Uterus (tissue), 4 donors: ENCODE results near the gene GORAB. TPM values are rescaled to one million over a fixed set of nuclear protein-coding genes. Genes with fewer than 3 reads are reported as not detected.

Experiments used
- DNase-seq, 2 donors: peaks; one replicate each; pipeline ENCODE4 v3.0.0-alpha.2; 2019 to 2020
- H3K27ac ChIP-seq, 2 donors: fragments of 200-600 bp; sonication (generic); 1 replicate in 1 of 2; 2 replicates in 1 of 2; pipeline ENCODE4 v1.5.1; 2016 to 2018
- H3K27me3 ChIP-seq, 2 donors: fragments of 200-600 bp; sonication (generic); one replicate each; pipeline ENCODE4 v1.5.1; 2018 to 2019; ENCODE audit warnings: control low read depth in 1 of 2
- H3K36me3 ChIP-seq, 2 donors: fragments of 200-600 bp; sonication (generic); one replicate each; pipeline ENCODE4 v1.5.1; 2019; ENCODE audit warnings: control low read depth in 1 of 2
- H3K4me1 ChIP-seq, 2 donors: fragments of 200-600 bp; sonication (generic); one replicate each; pipeline ENCODE4 v1.5.1; 2018 to 2019; ENCODE audit warnings: control low read depth in 1 of 2
- H3K4me3 ChIP-seq, 2 donors: fragments of 200-600 bp; sonication (generic); 1 replicate in 1 of 2; 2 replicates in 1 of 2; pipeline ENCODE4 v1.5.1; 2018 to 2019; ENCODE audit warnings: mild to moderate bottlenecking in 1 of 2
- H3K9me3 ChIP-seq, 2 donors: fragments of 200-600 bp; sonication (generic); one replicate each; pipeline ENCODE4 v1.5.1; 2019; ENCODE audit warnings: control low read depth in 1 of 2
- POLR2A ChIP-seq, 2 donors: fragments of 450-650 bp; IDR thresholded peaks; one replicate each; pipeline ENCODE4 v1.6.1; 2016; ENCODE audit warnings: antibody characterized with exemption in 2 of 2, mild to moderate bottlenecking in 1 of 2, moderate library complexity in 1 of 2
- intact Hi-C: fragments of 100-400 bp; cut with DNase I; formaldehyde crosslinking; loops from one replicate; pipeline ENCODE4 v1.15.1; 2023; ENCODE audit warnings: low total_unique reads
- total RNA-seq, 4 donors: library from RNA; depleted of rRNA in 3 of 4; stranded (reverse); fragments of >200 nt in 3 of 4; gene quantifications; one replicate each; pipeline versions ENCODE4 v1.1.0 to v1.2.4, GENCODE V29; 2014 to 2023
- TF ChIP-seq, protein P1 (sequence below), 4 experiments: fragments of 200-600 bp in 2 of 4; fragments of 450-650 bp in 2 of 4; sonication (generic) in 2 of 4; IDR thresholded peaks; one replicate each; pipeline ENCODE4 v1.5.1; 2016 to 2019; ENCODE audit warnings: antibody characterized with exemption in 4 of 4, mild to moderate bottlenecking in 2 of 4, moderate library complexity in 1 of 4
- donor health status: DM: yes; HTN: yes; CAD: no.

GORAB gene
- total RNA-seq = 10 to 100 TPM in 2 of 4 donors, 1 to 10 TPM in 2; 3.1 to 26.9 (median 10.6) TPM

DNA sequence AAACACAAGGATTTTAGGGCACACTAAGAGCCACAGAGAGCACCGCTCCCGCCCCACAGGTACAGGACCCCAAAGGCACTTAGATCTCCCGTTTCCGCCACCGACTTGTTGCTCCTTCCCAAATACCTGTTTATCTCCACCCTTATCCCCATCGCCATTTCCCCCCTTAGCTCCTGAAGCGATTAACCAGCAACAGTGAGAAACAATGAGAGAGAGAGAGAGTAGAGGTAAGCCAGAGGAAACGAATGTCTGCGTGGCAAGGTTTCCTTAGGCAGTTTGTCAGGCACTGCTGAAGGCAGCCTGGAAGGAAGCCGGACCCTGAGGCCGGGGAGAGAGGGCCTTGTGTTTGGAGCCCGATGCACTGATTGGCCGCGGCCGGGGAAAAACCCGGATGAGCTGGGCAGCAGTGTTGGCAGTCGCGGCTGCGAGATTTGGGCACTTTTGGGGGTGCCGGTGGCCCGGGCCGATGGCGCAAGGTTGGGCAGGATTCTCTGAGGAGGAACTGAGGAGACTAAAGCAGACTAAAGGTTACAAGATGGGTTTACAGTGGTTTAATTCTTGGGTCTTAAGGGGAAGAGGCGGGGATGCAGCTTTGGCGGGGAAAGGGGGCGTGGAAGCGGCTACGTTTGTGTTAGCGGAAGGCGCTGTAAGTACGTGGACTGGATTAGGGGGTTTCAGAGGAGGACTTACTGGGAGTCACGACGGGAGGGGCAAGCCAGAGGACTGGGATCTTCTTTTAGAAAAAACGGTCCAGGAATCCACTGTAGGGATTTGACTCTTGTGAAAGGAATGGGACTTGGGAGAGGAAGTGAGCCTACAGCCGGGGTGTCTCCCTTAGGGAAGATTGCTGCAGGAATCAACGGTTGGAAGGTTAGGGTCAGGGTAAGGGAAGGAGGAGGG is at the start of gene GORAB:
Gene GORAB, plus strand, starts transcription at position 409 of the 900 bp plus-strand sequence. Its CDS starts 58 bp downstream, at position 467.
- Histone ChIP-seq H3K27me3 (no peaks in the 10 kb centered on the region), H3K27ac (peak within 1 kb of the TSS; percentile 94 to 97), H3K9me3 (no peaks in the 10 kb centered on the region), H3K4me1 (peaks cover 0 to 6% of the 10 kb centered on the region in 2 donors), H3K4me3 (peak within 1 kb of the TSS; percentile 77 to 91), H3K36me3 (no peaks in the 10 kb centered on the region)
- peak; percentile 88 to 90 for DNase-seq
- TF ChIP-seq, protein P1, sequence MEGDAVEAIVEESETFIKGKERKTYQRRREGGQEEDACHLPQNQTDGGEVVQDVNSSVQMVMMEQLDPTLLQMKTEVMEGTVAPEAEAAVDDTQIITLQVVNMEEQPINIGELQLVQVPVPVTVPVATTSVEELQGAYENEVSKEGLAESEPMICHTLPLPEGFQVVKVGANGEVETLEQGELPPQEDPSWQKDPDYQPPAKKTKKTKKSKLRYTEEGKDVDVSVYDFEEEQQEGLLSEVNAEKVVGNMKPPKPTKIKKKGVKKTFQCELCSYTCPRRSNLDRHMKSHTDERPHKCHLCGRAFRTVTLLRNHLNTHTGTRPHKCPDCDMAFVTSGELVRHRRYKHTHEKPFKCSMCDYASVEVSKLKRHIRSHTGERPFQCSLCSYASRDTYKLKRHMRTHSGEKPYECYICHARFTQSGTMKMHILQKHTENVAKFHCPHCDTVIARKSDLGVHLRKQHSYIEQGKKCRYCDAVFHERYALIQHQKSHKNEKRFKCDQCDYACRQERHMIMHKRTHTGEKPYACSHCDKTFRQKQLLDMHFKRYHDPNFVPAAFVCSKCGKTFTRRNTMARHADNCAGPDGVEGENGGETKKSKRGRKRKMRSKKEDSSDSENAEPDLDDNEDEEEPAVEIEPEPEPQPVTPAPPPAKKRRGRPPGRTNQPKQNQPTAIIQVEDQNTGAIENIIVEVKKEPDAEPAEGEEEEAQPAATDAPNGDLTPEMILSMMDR (IDR thresholded peaks at IDR 0.05) = no peak
- peak; percentile 55 to 69 for TF ChIP-seq POLR2A (IDR thresholded peaks at IDR 0.05)
- intact Hi-C loops = no loop called here

DNA sequence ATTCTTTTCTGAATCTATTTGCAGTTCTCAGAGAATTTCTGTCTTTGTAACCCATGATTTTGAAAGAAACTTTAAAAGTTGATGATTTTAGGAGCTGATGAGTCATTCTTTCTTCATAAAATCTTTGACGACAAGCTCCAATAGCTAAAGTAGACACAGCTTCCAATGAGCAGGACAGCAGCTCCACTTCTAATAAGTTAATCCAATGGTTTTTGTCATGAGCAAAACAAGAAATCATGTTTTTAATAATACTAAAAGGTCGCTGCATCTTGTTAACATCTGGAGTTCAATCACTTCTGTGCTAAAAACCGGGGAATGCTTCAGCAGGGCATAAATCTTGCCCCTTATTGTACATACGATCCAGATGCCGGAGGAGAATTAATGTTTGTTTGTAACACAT is 48.9 kb upstream of the GORAB start:
- peak overlapping the region; percentile 45 to 74 for H3K27ac ChIP-seq
- no peak for TF ChIP-seq POLR2A (IDR thresholded peaks at IDR 0.05)
- TF ChIP-seq, protein P1 (IDR thresholded peaks at IDR 0.05) = no peak
- intact Hi-C loops = no loop called here

GRCh38 chr1:170487503-170487902 is 44.5 kb upstream of the GORAB start:
- no peaks in the 10 kb centered on the region for H3K27me3 ChIP-seq
- H3K27ac ChIP-seq = no peak overlapping the region
- no peak for TF ChIP-seq POLR2A (IDR thresholded peaks at IDR 0.05)
- TF ChIP-seq, protein P1 (IDR thresholded peaks at IDR 0.05) = no peak
- DNase-seq = no peak
- H3K4me3 ChIP-seq = no peak overlapping the region
- H3K4me1 ChIP-seq = peaks cover 0 to 5% of the 10 kb centered on the region in 2 donors
- intact Hi-C loops = no loop called here
- no peaks in the 10 kb centered on the region for H3K36me3 ChIP-seq
- no peaks in the 10 kb centered on the region for H3K9me3 ChIP-seq

More for the DNA sequence above, 48.9 kb upstream of the GORAB start:
- Histone ChIP-seq H3K9me3 (no peaks in the 10 kb centered on the region), H3K4me3 (no peak overlapping the region), H3K4me1 (peaks cover 0 to 6% of the 10 kb centered on the region in 2 donors), H3K27me3 (no peaks in the 10 kb centered on the region), H3K36me3 (no peaks in the 10 kb centered on the region)
- DNase-seq = no peak

- intact Hi-C loops = no loop called here
- H3K27me3 ChIP-seq = no peaks in the 10 kb centered on the region
- no peak overlapping the region for H3K27ac ChIP-seq
- DNase-seq = no peak
- no peaks in the 10 kb centered on the region for H3K36me3 ChIP-seq
- TF ChIP-seq, protein P1 (IDR thresholded peaks at IDR 0.05) = no peak
- TF ChIP-seq POLR2A (IDR thresholded peaks at IDR 0.05) = no peak
- H3K9me3 ChIP-seq = no peaks in the 10 kb centered on the region
- H3K4me1 ChIP-seq = no peaks in the 10 kb centered on the region
- H3K4me3 ChIP-seq = no peak overlapping the region
Observed at GRCh38 chr1:170491291-170491690, 40.7 kb upstream of the GORAB start.

GRCh38 chr1:170494369-170494768 is 37.6 kb upstream of the GORAB start:
- TF ChIP-seq, protein P1 (IDR thresholded peaks at IDR 0.05) = no peak
- no peak for TF ChIP-seq POLR2A (IDR thresholded peaks at IDR 0.05)
- no peak overlapping the region for H3K27ac ChIP-seq

More at GRCh38 chr1:170494369-170494768, 37.6 kb upstream of the GORAB start:
- intact Hi-C loops = no loop called here
- H3K4me3 ChIP-seq = no peak overlapping the region
- H3K36me3 ChIP-seq = no peaks in the 10 kb centered on the region
- H3K27me3 ChIP-seq = no peaks in the 10 kb centered on the region
- peak in 1 of 2 donors; percentile 44 for DNase-seq
- no peaks in the 10 kb centered on the region for H3K4me1 ChIP-seq
- no peaks in the 10 kb centered on the region for H3K9me3 ChIP-seq
